ENCODE data around the gene FOXC1. TPM values are rescaled to one million over a fixed set of nuclear protein-coding genes. Genes with fewer than 3 reads are reported as not detected.

The FOXC1 gene
- total RNA-seq, 1 donor from 2014 or later = 2.9 TPM

- Histone ChIP-seq H4K20me1 (ENCODE audit: insufficient read depth, low read length) (peaks cover 19% of the 10 kb centered on the region), H3K9ac (ENCODE audit: low read length) (no peak overlapping the region), H3K27me3 (ENCODE audit: insufficient read depth, low read length) (peaks cover 73% of the 10 kb centered on the region), H3K36me3 (ENCODE audit: insufficient read depth, low read length) (no peaks in the 10 kb centered on the region), H2AFZ (ENCODE audit: low read depth, low read length) (no peak overlapping the region), H3K4me1 (ENCODE audit: insufficient read depth, low read length) (peaks cover 8% of the 10 kb centered on the region), H3K27ac (ENCODE audit: low read depth, low read length) (no peak overlapping the region), H3K4me3 (ENCODE audit: insufficient read depth, low read depth, low read length) (no peak overlapping the region), H3K9me3 (ENCODE audit: insufficient read depth, low read depth, low read length) (no peaks in the 10 kb centered on the region), H3K4me2 (ENCODE audit: low read length) (no peak overlapping the region), H3K79me2 (ENCODE audit: insufficient read depth, low read length) (peaks cover 2% of the 10 kb centered on the region)
- H3K27me3 Mint-ChIP-seq (ENCODE audit: low read depth, unreplicated experiment) = peaks cover 69% of the 10 kb centered on the region
- H3K9me3 Mint-ChIP-seq (ENCODE audit: unreplicated experiment) = peaks cover 19% of the 10 kb centered on the region
- TF ChIP-seq EZH2 (IDR thresholded peaks at IDR 0.05; ENCODE audit: insufficient read depth, low read length) (peak; percentile 41), CTCF (IDR thresholded peaks at IDR 0.05; ENCODE audit: insufficient read depth, low read depth, low read length) (no peak)
- no peak overlapping the region for H3K4me3 Mint-ChIP-seq (ENCODE audit: unreplicated experiment)
- H3K4me1 Mint-ChIP-seq (ENCODE audit: low read depth, unreplicated experiment) = no peaks in the 10 kb centered on the region
- no peak overlapping the region for H3K27ac Mint-ChIP-seq (ENCODE audit: unreplicated experiment)
- FAIRE-seq (no peak), DNase-seq (ENCODE audit: low read depth) (no peak)
- peaks cover 4% of the 10 kb centered on the region for H3K36me3 Mint-ChIP-seq (ENCODE audit: low read depth, unreplicated experiment)
Observed at GRCh38 chr6:1620504-1621069, 10.9 kb downstream of the FOXC1 start.

- H3K4me3 Mint-ChIP-seq (ENCODE audit: unreplicated experiment) = no peak overlapping the region
- H3K9me3 Mint-ChIP-seq (ENCODE audit: unreplicated experiment) = peaks cover 19% of the 10 kb centered on the region
- TF ChIP-seq CTCF (IDR thresholded peaks at IDR 0.05; ENCODE audit: insufficient read depth, low read depth, low read length) = no peak
- TF ChIP-seq EZH2 (IDR thresholded peaks at IDR 0.05; ENCODE audit: insufficient read depth, low read length) = no peak
- DNase-seq (ENCODE audit: low read depth) = no peak
- Histone ChIP-seq H4K20me1 (ENCODE audit: insufficient read depth, low read length) (peaks cover 20% of the 10 kb centered on the region), H3K4me2 (ENCODE audit: low read length) (no peak overlapping the region), H3K9me3 (ENCODE audit: insufficient read depth, low read depth, low read length) (no peaks in the 10 kb centered on the region), H3K79me2 (ENCODE audit: insufficient read depth, low read length) (peaks cover 2% of the 10 kb centered on the region), H3K9ac (ENCODE audit: low read length) (no peak overlapping the region), H2AFZ (ENCODE audit: low read depth, low read length) (no peak overlapping the region), H3K27me3 (ENCODE audit: insufficient read depth, low read length) (peaks cover 73% of the 10 kb centered on the region), H3K36me3 (ENCODE audit: insufficient read depth, low read length) (no peaks in the 10 kb centered on the region), H3K4me1 (ENCODE audit: insufficient read depth, low read length) (peaks cover 8% of the 10 kb centered on the region), H3K4me3 (ENCODE audit: insufficient read depth, low read depth, low read length) (no peak overlapping the region), H3K27ac (ENCODE audit: low read depth, low read length) (no peak overlapping the region)
- peaks cover 4% of the 10 kb centered on the region for H3K36me3 Mint-ChIP-seq (ENCODE audit: low read depth, unreplicated experiment)
- H3K27me3 Mint-ChIP-seq (ENCODE audit: low read depth, unreplicated experiment) = peaks cover 69% of the 10 kb centered on the region
- peak overlapping the region; percentile 62 for H3K27ac Mint-ChIP-seq (ENCODE audit: unreplicated experiment)
- no peak for FAIRE-seq
- H3K4me1 Mint-ChIP-seq (ENCODE audit: low read depth, unreplicated experiment) = no peaks in the 10 kb centered on the region
Observed at GRCh38 chr6:1621070-1621701, 11.5 kb downstream of the FOXC1 start.
